ENCODE results near the gene VSTM2B.
"Not testable (repeated sequence)": the region's sequence is repeated elsewhere in the genome, so short reads cannot be mapped to it uniquely, and the experiment has no call there.

The VSTM2B gene

GRCh38 chr19:29525901-29526729, at the start of gene VSTM2B:
Gene VSTM2B, plus strand, starts transcription at chr19:29525994. Its CDS starts 590 bp downstream, at chr19:29526584.
- intact Hi-C loops (cut with DNase I): loop anchor here (5.0 kb wide), 1 partner anchor 59 kb away; no protein-coding TSS in a partner anchor
- peak in 28 of 42 donors; percentile 31 to 75 (median 58) for DNase-seq

GRCh38 chr19:29476528-29476927, 49.3 kb upstream of the VSTM2B start:
- intact Hi-C loops (cut with DNase I): no loop called here
- no peak for DNase-seq

DNA sequence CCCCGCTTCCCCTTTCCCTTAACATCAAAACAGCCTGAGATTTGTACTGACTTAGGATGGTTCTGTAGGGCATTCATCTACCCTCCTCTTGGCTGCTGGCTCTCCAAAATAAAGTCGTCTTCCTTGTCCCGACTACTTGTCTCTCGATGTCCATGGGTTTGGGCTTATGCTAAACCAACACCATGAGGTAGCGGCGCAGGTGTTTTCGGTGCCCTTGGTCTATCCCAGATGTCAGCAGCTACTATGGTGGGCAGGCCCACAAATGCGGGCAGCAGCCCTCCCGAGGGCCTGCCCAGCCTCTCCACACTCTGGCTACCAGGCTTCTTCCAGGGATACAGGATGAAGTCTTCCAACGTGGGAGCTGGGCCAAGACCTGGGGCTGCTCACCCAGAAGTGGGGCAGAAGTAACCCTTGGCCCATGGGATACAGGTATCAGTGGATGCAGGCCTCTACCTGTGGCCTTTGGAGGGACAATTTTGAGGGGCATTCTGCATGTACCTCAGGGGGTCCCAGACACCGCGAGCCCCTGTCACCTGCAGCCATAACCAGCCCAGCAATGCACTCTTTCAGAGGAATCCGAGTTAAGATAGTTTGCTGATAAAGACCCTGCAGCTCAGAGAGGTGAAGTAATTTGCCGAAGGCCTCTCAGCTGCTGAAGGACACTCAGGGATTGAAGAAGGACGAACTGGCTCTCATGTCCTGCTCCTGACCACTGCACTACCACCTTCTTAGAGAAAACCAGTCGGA, 47.8 kb upstream of the VSTM2B start:
- DNase-seq: no peak
- intact Hi-C loops (cut with DNase I): no loop called here

DNA sequence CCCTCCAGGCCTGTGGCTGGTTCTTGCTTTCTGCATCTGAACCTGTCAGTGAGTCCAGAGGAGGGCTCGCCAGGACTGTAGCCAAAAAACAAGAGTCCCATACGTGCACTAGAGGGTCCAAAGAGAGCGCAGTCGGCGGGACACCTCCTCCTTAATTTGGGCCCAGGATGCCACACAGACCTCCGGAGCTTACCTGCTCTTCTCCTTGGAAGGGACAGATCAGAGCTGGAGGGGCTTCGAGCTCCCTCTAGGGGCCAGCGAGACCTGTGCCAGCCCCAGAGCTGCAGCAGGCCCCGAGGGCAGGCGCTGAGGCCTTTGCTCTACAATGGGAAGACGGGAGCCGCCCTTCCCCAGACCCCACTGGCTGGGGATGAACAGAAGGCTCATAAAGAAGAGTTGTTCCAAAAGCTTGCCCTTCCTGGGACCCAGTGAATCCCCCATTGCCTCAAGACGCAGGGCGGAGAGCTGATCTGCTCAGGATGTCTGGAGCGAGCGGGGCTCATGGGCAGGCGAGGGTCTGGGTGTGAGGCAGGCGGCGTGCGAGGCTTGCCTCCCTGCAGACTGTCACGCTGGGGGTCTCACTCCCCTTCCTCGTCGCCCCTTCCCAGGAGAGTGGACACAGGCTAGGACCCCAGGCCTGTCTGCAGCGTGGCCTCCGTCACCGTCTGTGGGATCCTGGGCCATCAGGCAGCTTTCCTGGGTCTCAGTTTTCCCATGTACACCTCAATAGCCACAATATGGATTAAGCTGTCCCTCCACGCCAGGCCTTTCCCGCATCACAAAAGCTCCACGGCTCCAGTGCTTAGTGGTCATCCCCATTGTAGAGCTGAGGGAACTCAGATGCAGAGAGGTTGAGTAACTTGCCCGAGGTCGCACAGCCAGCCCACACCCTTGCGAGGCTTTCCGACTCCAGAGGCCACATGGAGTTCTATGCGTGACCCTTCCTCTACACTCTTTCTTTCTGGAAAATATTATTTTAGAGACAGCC, 46.9 kb upstream of the VSTM2B start:
- intact Hi-C loops (cut with DNase I): no loop called here
- peak; percentile 43 to 89 (median 74) for DNase-seq

DNA sequence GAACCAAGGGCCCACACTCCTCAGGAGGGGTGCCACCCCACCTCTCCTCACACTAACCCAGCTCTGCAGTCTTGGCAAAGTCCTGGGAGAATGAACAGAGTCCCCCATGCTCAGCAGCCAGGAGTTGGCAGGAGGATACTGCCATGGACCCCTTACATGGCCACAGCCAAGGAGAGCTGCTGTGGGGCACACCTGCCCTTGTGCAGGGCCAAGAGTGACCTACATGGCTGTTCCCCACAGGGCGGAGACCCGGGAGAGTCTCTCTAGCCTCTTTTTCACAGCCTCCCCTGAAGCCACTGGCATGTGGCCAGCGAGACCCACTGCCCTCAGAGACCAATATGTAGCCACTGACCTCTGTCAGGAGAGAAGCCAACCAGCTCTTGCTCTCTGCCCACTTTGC, 45.9 kb upstream of the VSTM2B start:
- intact Hi-C loops (cut with DNase I): no loop called here

GRCh38 chr19:29480507-29480906, 45.3 kb upstream of the VSTM2B start:
- intact Hi-C loops (cut with DNase I): no loop called here
- peak in 2 of 42 donors; percentile 4 to 5 for DNase-seq

More for the DNA sequence above, 45.9 kb upstream of the VSTM2B start:
- DNase-seq: peak in 1 of 42 donors; percentile 5

- DNase-seq: peak in 17 of 42 donors; percentile 6 to 51 (median 29)
- intact Hi-C loops (cut with DNase I): no loop called here
Observed at GRCh38 chr19:29482855-29483640, 42.7 kb upstream of the VSTM2B start.

DNA sequence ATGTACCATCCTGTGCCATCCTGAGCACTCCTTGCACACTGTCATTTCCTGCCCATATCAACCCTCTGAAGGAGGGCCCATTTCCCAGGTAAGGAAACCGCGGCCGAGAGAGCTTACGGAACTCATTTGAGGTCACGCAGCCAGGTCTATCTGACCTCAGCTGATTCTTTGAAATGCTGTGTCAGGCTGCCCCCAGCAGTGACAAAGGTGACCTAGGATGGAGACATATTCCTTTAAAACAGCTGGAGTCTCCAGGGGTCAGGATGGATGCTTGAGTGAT, 42.2 kb upstream of the VSTM2B start:
- intact Hi-C loops (cut with DNase I): no loop called here
- peak in 6 of 42 donors; percentile 12 to 43 (median 23) for DNase-seq

DNA sequence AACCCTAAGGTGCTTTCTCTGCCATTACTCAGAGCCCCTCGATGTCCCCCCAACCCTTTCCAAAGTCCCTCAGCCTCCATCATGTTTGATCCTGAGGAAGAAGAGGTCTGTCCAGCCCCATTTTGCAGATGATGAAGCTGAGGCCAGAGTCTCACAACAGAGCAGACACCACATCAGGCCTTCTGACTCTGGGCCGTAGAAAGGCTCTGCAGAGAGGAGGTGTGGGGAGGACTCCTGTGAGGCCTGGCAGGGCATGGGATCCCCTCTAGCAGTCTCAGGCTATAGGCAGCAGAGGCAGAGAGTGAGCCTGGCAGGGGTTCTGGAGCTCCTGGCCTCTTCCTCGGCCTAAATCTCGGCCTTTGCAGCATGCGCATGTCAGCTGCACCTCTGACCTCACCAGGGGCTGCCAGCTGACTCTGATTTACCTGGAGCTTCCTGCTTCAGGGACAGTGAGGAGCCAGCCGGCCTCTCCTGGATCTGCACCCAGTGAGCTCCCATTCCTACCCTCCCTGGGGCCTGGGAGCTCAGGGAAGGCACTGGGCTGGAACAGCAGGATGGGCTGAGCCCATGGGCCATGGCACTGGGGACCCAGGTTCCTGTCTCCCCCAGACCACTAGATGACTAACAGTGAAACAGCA, 41.7 kb upstream of the VSTM2B start:
- intact Hi-C loops (cut with DNase I): no loop called here
- peak in 15 of 42 donors; percentile 0 to 40 (median 13) for DNase-seq

DNA sequence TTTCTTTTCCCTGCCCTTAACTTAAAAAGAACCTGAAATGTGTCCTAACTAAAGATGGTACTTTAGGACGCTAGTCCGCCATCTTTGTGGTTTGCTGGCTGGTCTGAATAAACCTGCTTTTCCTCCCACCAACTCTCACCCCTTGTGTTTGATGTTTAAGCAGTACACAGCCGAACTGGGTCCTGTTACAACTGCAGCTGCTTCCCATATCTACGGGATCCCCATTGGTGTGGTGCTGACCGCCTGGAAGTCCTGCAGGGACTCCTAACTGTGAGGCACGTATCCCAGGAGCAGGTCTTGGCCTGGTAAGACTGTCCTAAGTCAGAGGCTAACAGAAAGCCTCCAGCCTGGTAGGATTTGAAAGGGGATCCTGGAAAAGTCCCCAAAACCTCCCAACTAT, 40.9 kb upstream of the VSTM2B start:
- peak in 8 of 42 donors; percentile 1 to 34 (median 10) for DNase-seq
- intact Hi-C loops (cut with DNase I): no loop called here

GRCh38 chr19:29485293-29485692, 40.5 kb upstream of the VSTM2B start:
- intact Hi-C loops (cut with DNase I): no loop called here
- DNase-seq: peak in 12 of 42 donors; percentile 2 to 40 (median 9)

GRCh38 chr19:29486961-29487360, 38.8 kb upstream of the VSTM2B start:
- peak in 10 of 42 donors; percentile 0 to 41 (median 13) for DNase-seq
- intact Hi-C loops (cut with DNase I): not testable (repeated sequence)

DNA sequence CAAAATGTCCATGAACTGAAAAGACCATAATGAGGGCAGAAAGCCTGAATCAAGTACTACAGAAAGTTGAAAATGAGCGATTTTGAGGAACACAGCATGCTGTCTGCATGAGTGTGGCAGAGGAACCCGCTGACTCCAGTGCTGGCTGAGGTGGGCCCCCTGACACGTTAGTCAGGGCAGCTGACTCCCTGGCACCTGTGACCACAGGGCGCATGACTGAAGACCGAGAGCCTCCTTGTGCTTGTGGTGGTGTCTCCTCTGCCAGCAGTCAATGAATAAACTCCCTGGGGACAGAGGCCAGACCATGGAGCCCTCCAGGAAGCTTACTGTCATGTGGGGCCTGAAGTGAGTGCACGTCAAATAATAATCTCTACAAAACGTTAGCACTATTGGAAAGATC, 38.4 kb upstream of the VSTM2B start:
- peak in 10 of 42 donors; percentile 0 to 37 (median 10) for DNase-seq
- intact Hi-C loops (cut with DNase I): no loop called here

- peak in 9 of 42 donors; percentile 0 to 36 (median 11) for DNase-seq
- intact Hi-C loops (cut with DNase I): no loop called here
Observed at GRCh38 chr19:29488316-29488715, 37.5 kb upstream of the VSTM2B start.

GRCh38 chr19:29489172-29489951, 36.4 kb upstream of the VSTM2B start:
- intact Hi-C loops (cut with DNase I): no loop called here
- DNase-seq: peak in 14 of 42 donors; percentile 0 to 43 (median 9)

GRCh38 chr19:29491491-29491890, 34.3 kb upstream of the VSTM2B start:
- intact Hi-C loops (cut with DNase I): no loop called here
- DNase-seq: peak in 16 of 42 donors; percentile 0 to 41 (median 12)

Measured in head of caudate nucleus (tissue), 42 donors.